H9 (cell line): ENCODE measurements around the gene TNIK. TPM values are rescaled to one million over a fixed set of nuclear protein-coding genes. Genes with fewer than 3 reads are reported as not detected.

Experiments
- DNase-seq: peaks from one replicate; pipeline ENCODE4 v3.0.0-alpha.2; 2017
- H2AFZ ChIP-seq: one replicate; pipeline ENCODE4 v1.6.1; 2013; ENCODE audit warnings: mild to moderate bottlenecking, low read length, control low read depth, moderate library complexity
- H2AK5ac ChIP-seq: 2 replicates; pipeline ENCODE4 v1.6.1; 2013; ENCODE audit warnings: low read length, control low read depth, mixed read lengths; ENCODE audit not compliant: insufficient read length
- H2BK120ac ChIP-seq: one replicate; pipeline ENCODE4 v1.6.1; 2013; ENCODE audit warnings: low read depth, mild to moderate bottlenecking, low read length, control low read depth, inconsistent platforms; ENCODE audit not compliant: poor library complexity, severe bottlenecking
- H2BK12ac ChIP-seq: 2 replicates; pipeline ENCODE4 v1.6.1; 2013; ENCODE audit warnings: low read length, control low read depth, mixed read lengths, low read depth; ENCODE audit not compliant: insufficient read length
- H2BK15ac ChIP-seq: 2 replicates; pipeline ENCODE4 v1.6.1; 2013; ENCODE audit warnings: low read depth, low read length, control low read depth
- H2BK20ac ChIP-seq: one replicate; pipeline ENCODE4 v1.6.1; 2013; ENCODE audit warnings: low read depth, mild to moderate bottlenecking, low read length, control low read depth, inconsistent platforms; ENCODE audit not compliant: poor library complexity, severe bottlenecking
- H2BK5ac ChIP-seq: 2 replicates; pipeline ENCODE4 v1.6.1; 2013; ENCODE audit warnings: low read length, control low read depth, mixed read lengths; ENCODE audit not compliant: insufficient read length
- H3K14ac ChIP-seq: 2 replicates; pipeline ENCODE4 v1.6.1; 2013; ENCODE audit warnings: low read length, control low read depth; ENCODE audit not compliant: insufficient read depth
- H3K18ac ChIP-seq: 2 replicates; pipeline ENCODE4 v1.6.1; 2013; ENCODE audit warnings: low read depth, mild to moderate bottlenecking, mixed read lengths, low read length, control low read depth; ENCODE audit not compliant: insufficient read length
- H3K23ac ChIP-seq: 2 replicates; pipeline ENCODE4 v1.6.1; 2013; ENCODE audit warnings: low read length, control low read depth, mixed read lengths, low read depth; ENCODE audit not compliant: insufficient read length
- H3K23me2 ChIP-seq: 2 replicates; pipeline ENCODE4 v1.6.1; 2013; ENCODE audit warnings: low read depth, mild to moderate bottlenecking, mixed read lengths, low read length, control low read depth; ENCODE audit not compliant: insufficient read length, poor library complexity, severe bottlenecking
- H3K27ac ChIP-seq: 2 replicates; pipeline ENCODE4 v1.5.1; 2013; ENCODE audit warnings: low read length, control low read depth, mixed read lengths, low read depth; ENCODE audit not compliant: insufficient read length
- H3K27me3 ChIP-seq: 2 replicates; pipeline ENCODE4 v1.6.1; 2013; ENCODE audit warnings: low read length, control low read depth, inconsistent platforms; ENCODE audit not compliant: insufficient read depth
- H3K4ac ChIP-seq: 2 replicates; pipeline ENCODE4 v1.6.1; 2013; ENCODE audit warnings: low read depth, mild to moderate bottlenecking, control low read depth, inconsistent platforms, low read length, moderate library complexity
- H3K4me1 ChIP-seq: 2 replicates; pipeline ENCODE4 v1.6.1; 2013; ENCODE audit warnings: low read length, control low read depth, inconsistent platforms; ENCODE audit not compliant: insufficient read depth
- H3K4me2 ChIP-seq: 2 replicates; pipeline ENCODE4 v1.6.1; 2013; ENCODE audit warnings: low read length, control low read depth, mixed read lengths; ENCODE audit not compliant: insufficient read length, insufficient read depth
- H3K56ac ChIP-seq: 2 replicates; pipeline ENCODE4 v1.6.1; 2013; ENCODE audit warnings: low read depth, mild to moderate bottlenecking, mixed read lengths, low read length, control low read depth; ENCODE audit not compliant: insufficient read length
- H3K79me1 ChIP-seq: 2 replicates; pipeline ENCODE4 v1.6.1; 2013; ENCODE audit warnings: low read depth, mild to moderate bottlenecking, moderate library complexity, low read length, control low read depth, inconsistent platforms; ENCODE audit not compliant: insufficient read depth, poor library complexity, severe bottlenecking
- H3K79me2 ChIP-seq: 2 replicates; pipeline ENCODE4 v1.6.1; 2013; ENCODE audit warnings: low read length, control low read depth, inconsistent platforms; ENCODE audit not compliant: insufficient read depth
- H3K9ac ChIP-seq: 2 replicates; pipeline ENCODE4 v1.6.1; 2013; ENCODE audit warnings: low read length, control low read depth, mixed read lengths; ENCODE audit not compliant: insufficient read length; ENCODE audit errors: extremely low read depth
- H3K9me3 ChIP-seq: one replicate; pipeline ENCODE4 v1.6.1; 2013; ENCODE audit warnings: low read depth, low read length, inconsistent platforms; ENCODE audit not compliant: control insufficient read depth
- H3T11ph ChIP-seq: one replicate; pipeline ENCODE4 v1.6.1; 2013; ENCODE audit warnings: mild to moderate bottlenecking, low read length, control low read depth, inconsistent platforms
- H4K20me1 ChIP-seq: one replicate; pipeline ENCODE4 v1.6.1; 2013; ENCODE audit not compliant: control insufficient read depth, insufficient read length, insufficient read depth
- H4K5ac ChIP-seq: 2 replicates; pipeline ENCODE4 v1.6.1; 2013; ENCODE audit warnings: low read depth, mild to moderate bottlenecking, mixed read lengths, low read length, control low read depth; ENCODE audit not compliant: insufficient read length
- H4K8ac ChIP-seq: replicated peaks from 2 replicates; pipeline ENCODE4 v1.6.1; 2013; ENCODE audit warnings: low read length, control low read depth, mixed read lengths, low read depth; ENCODE audit not compliant: insufficient read length
- H4K91ac ChIP-seq: 2 replicates; pipeline ENCODE4 v1.6.1; 2013; ENCODE audit warnings: low read depth, mild to moderate bottlenecking, moderate library complexity, mixed read lengths, low read length, control low read depth; ENCODE audit not compliant: insufficient read length
- H3K27ac Mint-ChIP-seq, 3 experiments: 2 replicates in 2 of 3; 3 replicates in 1 of 3; pipeline ENCODE4 v1.8.0; 2020 to 2021; ENCODE audit warnings: mixed read lengths in 3 of 3, mild to moderate bottlenecking in 1 of 3, moderate library complexity in 1 of 3
- H3K27me3 Mint-ChIP-seq: 2 replicates; pipeline ENCODE4 v1.8.0; 2021; ENCODE audit warnings: low read depth, mild to moderate bottlenecking, moderate library complexity, mixed read lengths
- H3K36me3 Mint-ChIP-seq, 3 experiments: 2 replicates in 2 of 3; 3 replicates in 1 of 3; pipeline ENCODE4 v1.8.0; 2020 to 2021; ENCODE audit warnings: low read depth in 3 of 3, mixed read lengths in 3 of 3; ENCODE audit not compliant: insufficient read depth in 1 of 3
- H3K4me1 Mint-ChIP-seq, 2 experiments: 2 replicates each; pipeline ENCODE4 v1.8.0; 2020; ENCODE audit warnings: mixed read lengths in 2 of 2
- H3K4me3 Mint-ChIP-seq, 2 experiments: 2 replicates in 1 of 2; 3 replicates in 1 of 2; pipeline ENCODE4 v1.8.0; 2020 to 2021; ENCODE audit warnings: mild to moderate bottlenecking in 2 of 2, mixed read lengths in 2 of 2, moderate library complexity in 1 of 2
- H3K9me3 Mint-ChIP-seq, 2 experiments: 2 replicates in 1 of 2; 3 replicates in 1 of 2; pipeline ENCODE4 v1.8.0; 2020; ENCODE audit warnings: mild to moderate bottlenecking in 2 of 2, mixed read lengths in 2 of 2, moderate library complexity in 1 of 2
- CTCF ChIP-seq: fragments of 200-600 bp; sonication (generic); conservative IDR thresholded peaks from 3 replicates; pipeline ENCODE4 v1.8.0; 2021; ENCODE audit warnings: antibody characterized with exemption, mild to moderate bottlenecking
- WGBS: extraction: QIAGEN DNeasy Blood & Tissue Kit; methylation state at CpG from one replicate; pipeline ENCODE4 v1.1.7; 2013; ENCODE audit warnings: missing lambda C conversion rate, low lambda C conversion rate, mixed read lengths; ENCODE audit not compliant: insufficient read length; ENCODE audit errors: extremely low coverage; 5-methylcytosine and 5-hydroxymethylcytosine counted together
- total RNA-seq: library from RNA; stranded (reverse); gene quantifications from 2 replicates; pipeline ENCODE4 v1.2.1, GENCODE V29; 2021

Gene TNIK
- total RNA-seq, 1 experiment from 2014 or later = 15.9 TPM

- H2BK15ac ChIP-seq = no peak overlapping the region
- H4K5ac ChIP-seq = no peak overlapping the region
- H3K23me2 ChIP-seq = no peaks in the 10 kb centered on the region
- no peak overlapping the region for H2BK12ac ChIP-seq
- peak overlapping the region in 1 of 3 experiments; percentile 33; a peak in 3 of 7 replicates for H3K27ac Mint-ChIP-seq
- no peaks in the 10 kb centered on the region for H3K27me3 Mint-ChIP-seq
- H3K4me3 Mint-ChIP-seq = no peak overlapping the region
- H3K9me3 Mint-ChIP-seq = peaks cover 12 to 14% of the 10 kb centered on the region in 2 experiments; a peak in 4 of 5 replicates
- no peaks in the 10 kb centered on the region for H3K27me3 ChIP-seq
- no peak overlapping the region for H3T11ph ChIP-seq
- no peak overlapping the region for H3K23ac ChIP-seq
- no peaks in the 10 kb centered on the region for H3K9me3 ChIP-seq
- H3K18ac ChIP-seq = no peak overlapping the region
- no peak overlapping the region for H4K91ac ChIP-seq
- H3K36me3 Mint-ChIP-seq = peaks cover 2 to 15% (median 13%) of the 10 kb centered on the region in 3 experiments; a peak in 6 of 7 replicates
- peak overlapping the region; percentile 23 for H2AFZ ChIP-seq
- no peak overlapping the region for H2BK120ac ChIP-seq
- peaks cover 7% of the 10 kb centered on the region; the same call in 1 of the 2 replicates for H3K79me2 ChIP-seq
- H3K4me2 ChIP-seq = no peak overlapping the region
- no peak overlapping the region for H2BK5ac ChIP-seq
- H2BK20ac ChIP-seq = no peak overlapping the region
- H3K56ac ChIP-seq = no peak overlapping the region
- H4K20me1 ChIP-seq = no peaks in the 10 kb centered on the region
- H4K8ac ChIP-seq = no peak overlapping the region
- peaks cover 16% of the 10 kb centered on the region for H3K4me1 ChIP-seq
- H3K27ac ChIP-seq = no peak overlapping the region
- H2AK5ac ChIP-seq = no peak overlapping the region
- TF ChIP-seq CTCF = no peak
- no CpG with 5 or more reads among the region's 1 CpG for WGBS
- H3K4ac ChIP-seq = no peak overlapping the region
- H3K79me1 ChIP-seq = no peaks in the 10 kb centered on the region
- no peak overlapping the region for H3K9ac ChIP-seq
- no peak for DNase-seq
- H3K4me1 Mint-ChIP-seq = peaks cover 36 to 46% of the 10 kb centered on the region in 2 experiments
- no peak overlapping the region for H3K14ac ChIP-seq
These were observed 71.7 kb downstream of the TNIK start for GRCh38 chr3:171388527-171388926.
